HG02885 (cell line): Measurements from ENCODE around the gene DLG2.
A peak's percentile ranks its signal among the peaks of the same experiment; 100 is the strongest.

Experiments used
- ATAC-seq: cut with Tn5 transposase; IDR thresholded peaks from one replicate; pipeline ENCODE4 v1.9.1; 2021; ENCODE audit warnings: mild to moderate bottlenecking; ENCODE audit not compliant: unreplicated experiment, poor library complexity

Gene DLG2

GRCh38 chr11:83827940-83828554 lies 1799.1 kb downstream of the DLG2 start:
- peak; percentile 85 for ATAC-seq

GRCh38 chr11:83827520-83827919 lies 1799.6 kb downstream of the DLG2 start:
- ATAC-seq, result no peak

- no peak for ATAC-seq
These were observed 1801.1 kb downstream of the DLG2 start for GRCh38 chr11:83826078-83826477.

GRCh38 chr11:83823461-83824025 lies 1803.6 kb downstream of the DLG2 start:
- ATAC-seq, result no peak

- ATAC-seq, result peak; percentile 60
These were observed 1807.1 kb downstream of the DLG2 start for GRCh38 chr11:83819931-83820549.

- ATAC-seq, result no peak
These were observed 1808.8 kb downstream of the DLG2 start for GRCh38 chr11:83818349-83818748.

- ATAC-seq, result no peak
These were observed 1810.5 kb downstream of the DLG2 start for GRCh38 chr11:83816572-83817187.

GRCh38 chr11:83815736-83816135 lies 1811.4 kb downstream of the DLG2 start:
- ATAC-seq, result no peak

GRCh38 chr11:83813296-83813695 lies 1813.8 kb downstream of the DLG2 start:
- ATAC-seq, result no peak

- no peak for ATAC-seq
These were observed 1817.9 kb downstream of the DLG2 start for GRCh38 chr11:83809274-83809673.

- no peak for ATAC-seq
These were observed 1825.3 kb downstream of the DLG2 start for GRCh38 chr11:83801799-83802198.

GRCh38 chr11:83793310-83793709 lies 1833.8 kb downstream of the DLG2 start:
- no peak for ATAC-seq

- no peak for ATAC-seq
These were observed 1835.6 kb downstream of the DLG2 start for GRCh38 chr11:83791557-83791956.

- ATAC-seq, result no peak
These were observed 1841.2 kb downstream of the DLG2 start for GRCh38 chr11:83785942-83786341.

- ATAC-seq, result no peak
These were observed 1842.7 kb downstream of the DLG2 start for GRCh38 chr11:83784419-83784818.

- no peak for ATAC-seq
These were observed 1844.8 kb downstream of the DLG2 start for GRCh38 chr11:83782329-83782728.

GRCh38 chr11:83779876-83780275 lies 1847.3 kb downstream of the DLG2 start:
- no peak for ATAC-seq

- ATAC-seq, result no peak
These were observed 1848.5 kb downstream of the DLG2 start for GRCh38 chr11:83778596-83778995.

GRCh38 chr11:83773950-83774880 lies 1852.9 kb downstream of the DLG2 start:
- no peak for ATAC-seq

- ATAC-seq, result no peak
These were observed 1858.7 kb downstream of the DLG2 start for GRCh38 chr11:83768489-83768888.
